ENCODE results near the gene LRRC10. TPM values are rescaled to one million over a fixed set of nuclear protein-coding genes. Genes with fewer than 3 reads are reported as not detected.

LRRC10 gene
- total and polyA plus RNA-seq, 10 donors: not detected

- no peak for TF ChIP-seq POLR2A (IDR thresholded peaks at IDR 0.05)
- TF ChIP-seq CTCF (IDR thresholded peaks at IDR 0.05 in 8 of 11, conservative IDR thresholded peaks at IDR 0.05 in 3 of 11): no peak
- TF ChIP-seq POLR2AphosphoS5 (IDR thresholded peaks at IDR 0.05): no peak
- Histone ChIP-seq H3K4me3 (no peak overlapping the region), H3K36me3 (no peaks in the 10 kb centered on the region), H3K9me3 (no peaks in the 10 kb centered on the region), H3K27ac (no peak overlapping the region), H3K27me3 (replicated peaks in 1 of 7) (no peaks in the 10 kb centered on the region), H3K4me1 (no peaks in the 10 kb centered on the region)
- DNase-seq: no peak
- WGBS, 5 donors: 68 to 88% (median 70%) methylated on average over 4 of the region's 4 CpGs
- intact Hi-C loops (cut with DNase I; ENCODE audit: low total_unique reads): no loop called here
Observed at GRCh38 chr12:69649529-69649928, 38.8 kb upstream of the LRRC10 start.

- intact Hi-C loops (cut with DNase I; ENCODE audit: low total_unique reads): no loop called here
- TF ChIP-seq POLR2A (IDR thresholded peaks at IDR 0.05) (no peak), CTCF (IDR thresholded peaks at IDR 0.05 in 8 of 11, conservative IDR thresholded peaks at IDR 0.05 in 3 of 11) (no peak), POLR2AphosphoS5 (IDR thresholded peaks at IDR 0.05) (no peak)
Observed at GRCh38 chr12:69648476-69648875, 37.8 kb upstream of the LRRC10 start.

GRCh38 chr12:69647178-69647577 is 36.5 kb upstream of the LRRC10 start:
- no peak for DNase-seq
- H3K27me3 ChIP-seq (replicated peaks in 1 of 7): no peaks in the 10 kb centered on the region
- intact Hi-C loops (cut with DNase I; ENCODE audit: low total_unique reads): no loop called here
- 61 to 71% (median 64%) methylated on average over 4 of the region's 4 CpGs for WGBS, 5 donors
- no peak overlapping the region for H3K4me3 ChIP-seq
- no peaks in the 10 kb centered on the region for H3K4me1 ChIP-seq
- TF ChIP-seq POLR2A (IDR thresholded peaks at IDR 0.05): no peak
- TF ChIP-seq CTCF (IDR thresholded peaks at IDR 0.05 in 8 of 11, conservative IDR thresholded peaks at IDR 0.05 in 3 of 11): no peak
- no peak for TF ChIP-seq POLR2AphosphoS5 (IDR thresholded peaks at IDR 0.05)
- H3K9me3 ChIP-seq: no peaks in the 10 kb centered on the region
- H3K27ac ChIP-seq: no peak overlapping the region
- no peaks in the 10 kb centered on the region for H3K36me3 ChIP-seq

More at GRCh38 chr12:69648476-69648875, 37.8 kb upstream of the LRRC10 start:
- 84 to 92% (median 90%) methylated on average over 3 of the region's 3 CpGs for WGBS, 5 donors
- Histone ChIP-seq H3K4me3 (no peak overlapping the region), H3K9me3 (no peaks in the 10 kb centered on the region), H3K27me3 (replicated peaks in 1 of 7) (no peaks in the 10 kb centered on the region), H3K27ac (no peak overlapping the region), H3K4me1 (no peaks in the 10 kb centered on the region), H3K36me3 (no peaks in the 10 kb centered on the region)
- no peak for DNase-seq

GRCh38 chr12:69645031-69645430 is 34.3 kb upstream of the LRRC10 start:
- intact Hi-C loops (cut with DNase I; ENCODE audit: low total_unique reads): no loop called here
- H3K36me3 ChIP-seq: no peaks in the 10 kb centered on the region
- DNase-seq: no peak
- H3K27me3 ChIP-seq (replicated peaks in 1 of 7): no peaks in the 10 kb centered on the region
- 84 to 96% (median 91%) methylated on average over 2 of the region's 2 CpGs for WGBS, 5 donors
- H3K27ac ChIP-seq: no peak overlapping the region
- TF ChIP-seq POLR2AphosphoS5 (IDR thresholded peaks at IDR 0.05) (no peak), CTCF (IDR thresholded peaks at IDR 0.05 in 8 of 11, conservative IDR thresholded peaks at IDR 0.05 in 3 of 11) (no peak), POLR2A (IDR thresholded peaks at IDR 0.05) (no peak)
- no peaks in the 10 kb centered on the region for H3K9me3 ChIP-seq
- no peaks in the 10 kb centered on the region for H3K4me1 ChIP-seq
- no peak overlapping the region for H3K4me3 ChIP-seq

Measured in spleen (tissue), 11 donors.